GM23248 (cell line): ENCODE results near the gene FOXL1.

Source experiments
- EZH2 ChIP-seq: fragments of 200-600 bp; sonication (generic); IDR thresholded peaks from 2 replicates; pipeline ENCODE4 v1.6.1; 2018; ENCODE audit warnings: antibody characterized with exemption, mild to moderate bottlenecking; ENCODE audit not compliant: insufficient read depth, poor library complexity, severe bottlenecking
- EZH2phosphoT487 ChIP-seq: fragments of 200-600 bp; sonication (generic); IDR thresholded peaks from 2 replicates; pipeline ENCODE4 v1.6.1; 2018; ENCODE audit warnings: antibody characterized with exemption, moderate library complexity, mild to moderate bottlenecking, low read depth; ENCODE audit not compliant: insufficient read depth

DNA sequence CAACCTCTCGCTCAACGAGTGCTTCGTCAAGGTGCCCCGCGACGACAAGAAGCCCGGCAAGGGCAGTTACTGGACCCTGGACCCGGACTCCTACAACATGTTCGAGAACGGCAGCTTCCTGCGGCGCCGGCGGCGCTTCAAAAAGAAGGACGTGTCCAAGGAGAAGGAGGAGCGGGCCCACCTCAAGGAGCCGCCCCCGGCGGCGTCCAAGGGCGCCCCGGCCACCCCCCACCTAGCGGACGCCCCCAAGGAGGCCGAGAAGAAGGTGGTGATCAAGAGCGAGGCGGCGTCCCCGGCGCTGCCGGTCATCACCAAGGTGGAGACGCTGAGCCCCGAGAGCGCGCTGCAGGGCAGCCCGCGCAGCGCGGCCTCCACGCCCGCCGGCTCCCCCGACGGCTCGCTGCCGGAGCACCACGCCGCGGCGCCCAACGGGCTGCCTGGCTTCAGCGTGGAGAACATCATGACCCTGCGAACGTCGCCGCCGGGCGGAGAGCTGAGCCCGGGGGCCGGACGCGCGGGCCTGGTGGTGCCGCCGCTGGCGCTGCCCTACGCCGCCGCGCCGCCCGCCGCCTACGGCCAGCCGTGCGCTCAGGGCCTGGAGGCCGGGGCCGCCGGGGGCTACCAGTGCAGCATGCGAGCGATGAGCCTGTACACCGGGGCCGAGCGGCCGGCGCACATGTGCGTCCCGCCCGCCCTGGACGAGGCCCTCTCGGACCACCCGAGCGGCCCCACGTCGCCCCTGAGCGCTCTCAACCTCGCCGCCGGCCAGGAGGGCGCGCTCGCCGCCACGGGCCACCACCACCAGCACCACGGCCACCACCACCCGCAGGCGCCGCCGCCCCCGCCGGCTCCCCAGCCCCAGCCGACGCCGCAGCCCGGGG is 10.4 kb upstream of the FOXL1 start:
- TF ChIP-seq EZH2 (no peak), EZH2phosphoT487 (no peak)
